K562 (cell line): ENCODE measurements around the gene SV2C.

Experiments
- ARHGAP35 ChIP-seq: fragments of 450-650 bp; IDR thresholded peaks from 2 replicates; pipeline ENCODE4 v1.6.1; 2018; ENCODE audit not compliant: partially characterized antibody
- ARID4B ChIP-seq: sonication (generic); formaldehyde crosslinking; IDR thresholded peaks from 2 replicates; pipeline ENCODE4 v1.8.0; 2022; ENCODE audit warnings: mild to moderate bottlenecking, missing genetic modification reagents
- ATF7 ChIP-seq: fragments of 450-650 bp; IDR thresholded peaks from 2 replicates; pipeline ENCODE4 v1.7.1; 2014; ENCODE audit warnings: mild to moderate bottlenecking, moderate library complexity
- FOXK2 ChIP-seq, 2 experiments: fragments of 450-650 bp; IDR thresholded peaks in 1 of 2; conservative IDR thresholded peaks in 1 of 2; 2 replicates each; pipeline ENCODE4 v1.6.1; 2016; ENCODE audit warnings: low read depth in 2 of 2, mild to moderate bottlenecking in 1 of 2
- HOXB6 ChIP-seq: fragments of 250-450 bp; sonication (Bioruptor Pico); IDR thresholded peaks from 2 replicates; pipeline ENCODE4 v1.5.1; 2022; ENCODE audit warnings: mild to moderate bottlenecking, borderline replicate concordance
- NFE2L1 ChIP-seq: fragments of 450-650 bp; IDR thresholded peaks from 2 replicates; pipeline ENCODE4 v1.6.1; 2016; ENCODE audit warnings: missing genetic modification characterization, low read depth, mild to moderate bottlenecking, missing compliant biosample characterization, moderate library complexity, borderline replicate concordance
- TCF7 ChIP-seq: sonication (generic); IDR thresholded peaks from 2 replicates; pipeline ENCODE4 v1.6.1; 2016; ENCODE audit warnings: antibody characterized with exemption, borderline replicate concordance
- TEAD4 ChIP-seq, 2 experiments: sonication (generic) in 1 of 2; formaldehyde crosslinking in 1 of 2; IDR thresholded peaks; 2 replicates each; pipeline versions ENCODE4 v1.6.1 to v1.8.0; 2012 to 2022; ENCODE audit warnings: borderline replicate concordance in 1 of 2, inconsistent platforms in 1 of 2, low read length in 1 of 2, mild to moderate bottlenecking in 1 of 2, missing genetic modification reagents in 1 of 2
- ZNF347 ChIP-seq: fragments of 450-650 bp; formaldehyde crosslinking; IDR thresholded peaks from 2 replicates; pipeline ENCODE4 v1.4.0; 2020; ENCODE audit warnings: low read depth, mild to moderate bottlenecking, moderate library complexity
- ZNF764 ChIP-seq: fragments of 250-450 bp; sonication (Bioruptor Pico); IDR thresholded peaks from 2 replicates; pipeline ENCODE4 v1.4.0; 2020; ENCODE audit warnings: low read depth, mild to moderate bottlenecking, moderate library complexity
- TF ChIP-seq, protein P1 (sequence below): sonication (generic); formaldehyde crosslinking; IDR thresholded peaks from 2 replicates; pipeline ENCODE4 v1.9.0; 2022; ENCODE audit warnings: mild to moderate bottlenecking, missing genetic modification reagents
- TF ChIP-seq, protein P2 (sequence below), 2 experiments: fragments of 450-650 bp in 1 of 2; sonication (generic) in 1 of 2; formaldehyde crosslinking in 1 of 2; IDR thresholded peaks in 1 of 2; conservative IDR thresholded peaks in 1 of 2; 2 replicates each; pipeline versions ENCODE4 v1.6.1 to v1.8.1; 2016 to 2023; ENCODE audit warnings: mild to moderate bottlenecking in 2 of 2, moderate library complexity in 2 of 2, inconsistent platforms in 1 of 2, missing genetic modification reagents in 1 of 2

DNA sequence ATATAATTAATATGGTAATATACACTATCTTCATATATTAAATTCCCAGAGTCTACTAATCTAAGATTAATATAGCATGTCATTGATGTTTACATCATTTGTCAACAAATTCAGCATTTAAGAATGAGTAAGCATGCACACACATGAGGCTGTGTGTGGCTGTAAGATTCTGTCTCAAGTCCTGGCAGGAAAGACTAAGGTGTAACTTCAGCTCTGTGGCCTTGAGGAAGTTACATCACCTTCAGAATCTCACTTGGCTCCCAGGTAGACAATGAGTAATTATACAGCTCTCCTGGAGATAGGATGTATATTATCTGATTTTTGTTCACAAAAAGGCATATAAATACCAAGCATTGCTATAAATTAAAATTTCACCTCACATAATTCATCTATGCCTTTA is 200.5 kb downstream of the SV2C start:
- TF ChIP-seq, protein P1, sequence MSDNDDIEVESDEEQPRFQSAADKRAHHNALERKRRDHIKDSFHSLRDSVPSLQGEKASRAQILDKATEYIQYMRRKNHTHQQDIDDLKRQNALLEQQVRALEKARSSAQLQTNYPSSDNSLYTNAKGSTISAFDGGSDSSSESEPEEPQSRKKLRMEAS (CRISPR knock-in tag): no peak
- TF ChIP-seq HOXB6 (CRISPR knock-in tag) (no peak), ARHGAP35 (no peak), ATF7 (no peak), TEAD4 (IDR thresholded peaks at IDR 0.05; ENCODE audit: low read length) (no peak), TEAD4 (CRISPR knock-in tag; IDR thresholded peaks at IDR 0.05; ENCODE audit: borderline replicate concordance) (no peak), ZNF347 (no peak), NFE2L1 (no peak), FOXK2 (conservative IDR thresholded peaks at IDR 0.05 in 1 of 2, IDR thresholded peaks at IDR 0.05 in 1 of 2; ENCODE audit: low read depth in 2 of 2) (no peak), ARID4B (CRISPR knock-in tag) (no peak), TCF7 (no peak), ZNF764 (no peak)
- TF ChIP-seq, protein P2, sequence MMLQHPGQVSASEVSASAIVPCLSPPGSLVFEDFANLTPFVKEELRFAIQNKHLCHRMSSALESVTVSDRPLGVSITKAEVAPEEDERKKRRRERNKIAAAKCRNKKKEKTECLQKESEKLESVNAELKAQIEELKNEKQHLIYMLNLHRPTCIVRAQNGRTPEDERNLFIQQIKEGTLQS (IDR thresholded peaks at IDR 0.05): no peak
- TF ChIP-seq, protein P2 (CRISPR knock-in tag; conservative IDR thresholded peaks at IDR 0.05): no peak
